Skeletal muscle tissue (tissue), 4 donors: Measurements from ENCODE around the gene RTP2. TPM values are rescaled to one million over a fixed set of nuclear protein-coding genes. Genes with fewer than 3 reads are reported as not detected.

ENCODE experiments used
- H3K27ac ChIP-seq: one replicate; pipeline ENCODE4 v1.7.0; 2013; ENCODE audit warnings: mild to moderate bottlenecking, low read depth, low read length, inconsistent platforms
- H3K27me3 ChIP-seq, 3 donors: one replicate each; pipeline ENCODE4 v1.7.0; 2013; ENCODE audit warnings: low read length in 3 of 3; ENCODE audit not compliant: control insufficient read depth in 3 of 3, insufficient read depth in 3 of 3
- H3K36me3 ChIP-seq, 3 donors: one replicate each; pipeline ENCODE4 v1.7.0; 2013; ENCODE audit warnings: low read length in 3 of 3; ENCODE audit not compliant: control insufficient read depth in 3 of 3, insufficient read depth in 3 of 3
- H3K4me1 ChIP-seq, 3 donors: one replicate each; pipeline ENCODE4 v1.7.0; 2013; ENCODE audit warnings: low read length in 3 of 3, mild to moderate bottlenecking in 3 of 3; ENCODE audit not compliant: control insufficient read depth in 3 of 3, insufficient read depth in 3 of 3
- H3K4me3 ChIP-seq, 3 donors: one replicate each; pipeline ENCODE4 v1.7.0; 2013; ENCODE audit warnings: low read length in 3 of 3
- H3K9ac ChIP-seq, 3 donors: one replicate each; pipeline ENCODE4 v1.7.0; 2013; ENCODE audit warnings: low read length in 3 of 3, mild to moderate bottlenecking in 3 of 3, moderate library complexity in 2 of 3, low read depth in 1 of 3
- H3K9me3 ChIP-seq, 3 donors: one replicate each; pipeline ENCODE4 v1.7.0; 2013; ENCODE audit warnings: low read length in 3 of 3; ENCODE audit not compliant: control insufficient read depth in 3 of 3
- total RNA-seq: library from RNA; depleted of rRNA; stranded (reverse); fragments of >200 nt; gene quantifications from one replicate; pipeline ENCODE4 v1.2.3, GENCODE V29; 2014
- donor health status: Osteomylitis.

RTP2 gene
- total RNA-seq, 1 donor from 2014 or later: not detected

GRCh38 chr3:187744169-187745151, 42.1 kb upstream of the RTP2 start:
- peak overlapping the region; percentile 99 to 100 (median 100) for H3K9ac ChIP-seq
- H3K36me3 ChIP-seq: peaks cover 0 to 3% (median 0%) of the 10 kb centered on the region in 3 donors
- H3K4me1 ChIP-seq: peaks cover 31 to 42% (median 34%) of the 10 kb centered on the region in 3 donors
- H3K27me3 ChIP-seq: no peaks in the 10 kb centered on the region
- H3K9me3 ChIP-seq: no peaks in the 10 kb centered on the region
- H3K27ac ChIP-seq: peak overlapping the region; percentile 100
- peak overlapping the region; percentile 94 to 97 (median 95) for H3K4me3 ChIP-seq

DNA sequence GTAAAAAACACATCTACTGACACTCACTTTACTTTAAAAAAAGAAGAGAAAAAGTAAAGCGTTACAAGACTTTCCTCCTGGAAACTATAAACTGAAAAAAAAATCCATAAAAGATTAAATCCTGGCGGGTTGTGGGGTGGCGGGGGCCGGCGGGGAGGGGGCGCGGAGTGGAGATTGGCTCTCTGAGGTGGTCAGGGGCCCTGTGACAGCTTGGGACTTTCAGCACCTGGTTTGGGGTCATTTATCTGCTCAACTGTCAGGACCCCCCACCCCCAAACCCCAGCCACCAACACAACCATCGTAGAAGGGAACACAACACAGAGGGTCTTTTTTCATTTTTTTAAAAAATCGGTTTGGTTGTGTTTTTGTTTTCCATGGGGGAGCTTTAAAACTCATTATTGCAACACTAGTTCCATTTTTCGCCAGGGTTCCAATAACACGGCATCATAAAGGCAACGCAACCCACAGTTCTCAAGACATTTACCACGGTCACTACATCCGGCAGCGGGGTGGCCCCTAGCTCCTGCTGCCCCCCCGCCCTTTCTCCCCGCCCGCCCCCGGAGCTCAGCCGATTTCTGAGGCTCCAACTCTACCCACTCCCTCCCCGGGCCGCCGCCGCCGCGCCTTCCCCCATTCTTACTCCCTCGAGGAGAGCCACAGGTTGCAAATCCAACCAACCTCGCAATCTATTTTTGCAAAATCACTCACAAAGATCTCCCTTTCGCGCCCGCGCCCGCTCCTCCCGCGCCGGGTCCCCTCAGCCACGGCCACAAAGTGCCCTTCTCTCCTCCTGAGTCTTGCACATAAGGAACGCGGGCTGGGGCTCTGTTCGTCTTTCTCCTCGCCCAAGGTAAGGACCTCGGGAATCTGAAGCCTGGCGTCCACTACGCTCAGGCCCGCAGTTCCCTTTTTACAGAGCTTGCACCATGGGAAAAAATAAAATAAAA, 41.1 kb upstream of the RTP2 start:
- Histone ChIP-seq H3K4me3 (peak overlapping the region; percentile 94 to 97 (median 95)), H3K36me3 (peaks cover 0 to 3% (median 0%) of the 10 kb centered on the region in 3 donors), H3K4me1 (peaks cover 26 to 39% (median 35%) of the 10 kb centered on the region in 3 donors)

DNA sequence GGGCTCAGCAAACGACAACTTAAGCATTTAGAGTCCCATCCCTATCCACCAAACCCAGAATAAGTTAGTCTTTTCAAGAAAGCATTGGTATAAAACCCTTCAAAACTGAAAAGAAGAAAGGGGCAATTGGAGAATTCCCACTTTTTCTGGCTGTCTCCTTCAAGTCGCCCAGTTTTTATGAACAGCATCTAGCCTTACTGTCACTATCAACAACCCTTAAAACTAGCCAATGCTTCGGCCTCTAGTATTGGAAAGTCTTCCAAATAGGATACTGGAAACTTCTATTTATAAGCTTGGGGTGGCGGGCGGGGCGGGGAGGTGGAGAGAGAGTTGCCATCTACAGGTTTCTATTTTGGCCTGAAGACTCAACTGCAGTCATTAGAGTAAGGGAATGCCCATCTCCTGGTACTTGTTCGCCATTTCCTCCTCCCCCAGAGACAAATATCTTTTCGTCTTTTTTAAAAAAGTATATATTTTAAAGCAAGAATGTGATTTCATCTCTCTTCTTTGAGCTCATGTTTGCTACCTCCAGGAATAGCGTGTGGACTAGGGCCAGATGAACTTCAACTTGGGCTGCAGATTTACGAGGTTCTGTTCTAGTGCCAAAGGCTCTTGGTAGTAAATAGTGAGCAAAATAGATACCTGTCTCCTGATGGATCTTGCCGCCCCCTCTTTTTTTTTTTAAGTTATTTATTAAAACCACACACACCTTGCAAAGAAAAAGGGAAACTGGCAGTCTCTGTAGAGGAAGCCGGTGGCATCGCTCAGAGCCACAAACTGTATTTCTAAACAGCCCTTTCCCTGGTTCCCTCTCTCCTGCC, 40.2 kb upstream of the RTP2 start:
- Histone ChIP-seq H3K27ac (peak overlapping the region; percentile 100), H3K9me3 (no peaks in the 10 kb centered on the region), H3K36me3 (peaks cover 0 to 3% (median 0%) of the 10 kb centered on the region in 3 donors), H3K4me3 (peak overlapping the region; percentile 94 to 97 (median 95)), H3K9ac (peak overlapping the region; percentile 99 to 100 (median 100)), H3K4me1 (peaks cover 22 to 40% (median 32%) of the 10 kb centered on the region in 3 donors), H3K27me3 (no peaks in the 10 kb centered on the region)

More for the DNA sequence above, 41.1 kb upstream of the RTP2 start:
- Histone ChIP-seq H3K27ac (peak overlapping the region; percentile 100), H3K9me3 (no peaks in the 10 kb centered on the region), H3K27me3 (no peaks in the 10 kb centered on the region), H3K9ac (peak overlapping the region; percentile 99 to 100 (median 100))

DNA sequence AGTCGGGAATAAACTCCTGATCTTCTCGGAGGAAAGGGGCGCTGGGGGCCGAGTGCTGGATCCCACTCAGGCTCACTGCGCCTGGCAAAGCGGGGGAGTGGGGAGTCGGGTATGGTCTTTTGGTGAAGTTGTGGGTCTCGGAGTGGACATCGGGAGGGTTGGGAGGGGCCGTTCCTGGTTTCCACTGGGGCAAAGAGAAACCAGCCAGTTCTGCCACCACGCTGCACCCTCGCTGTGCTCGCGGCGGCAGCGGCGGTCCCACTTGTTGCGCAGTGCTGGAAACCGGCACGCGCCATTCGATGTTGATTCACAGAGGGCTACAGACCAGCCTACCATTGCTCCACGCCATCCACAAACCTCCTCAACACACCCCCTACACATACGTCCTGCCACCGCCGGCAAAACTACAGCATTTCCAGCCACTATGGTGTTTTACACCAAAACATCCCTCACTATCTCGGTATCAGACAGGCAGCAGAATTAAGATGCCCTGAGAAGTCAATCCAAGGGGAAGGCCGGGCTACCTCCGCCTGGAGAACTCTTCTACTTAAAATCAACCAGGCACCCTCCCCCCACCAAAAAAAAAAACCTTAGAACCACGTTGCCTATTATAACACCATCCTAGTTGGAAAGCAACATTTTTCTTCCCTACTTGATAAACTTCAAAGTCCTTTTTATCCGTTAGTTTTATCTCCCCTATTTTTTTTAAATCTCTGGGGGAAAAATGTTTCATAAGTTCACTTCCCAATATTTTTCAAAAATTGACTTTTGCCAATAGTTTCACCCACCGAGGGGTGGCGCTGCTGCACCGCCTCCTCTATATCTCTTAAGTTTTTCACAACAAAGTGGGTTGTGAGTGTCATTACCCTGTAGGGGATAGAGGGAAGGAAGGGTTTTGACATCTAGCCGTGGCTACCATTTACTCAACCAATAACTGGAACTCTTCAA, 39.3 kb upstream of the RTP2 start:
- peak overlapping the region; percentile 99 to 100 (median 100) for H3K9ac ChIP-seq
- peaks cover 0 to 3% (median 0%) of the 10 kb centered on the region in 3 donors for H3K36me3 ChIP-seq
- peak overlapping the region; percentile 100 for H3K27ac ChIP-seq
- peak overlapping the region; percentile 94 to 97 (median 95) for H3K4me3 ChIP-seq
- H3K4me1 ChIP-seq: peaks cover 29 to 45% (median 35%) of the 10 kb centered on the region in 3 donors
- H3K9me3 ChIP-seq: no peaks in the 10 kb centered on the region
- no peaks in the 10 kb centered on the region for H3K27me3 ChIP-seq

- Histone ChIP-seq H3K27me3 (no peaks in the 10 kb centered on the region), H3K4me3 (peak overlapping the region; percentile 94 to 97 (median 95)), H3K9ac (peak overlapping the region; percentile 99 to 100 (median 100)), H3K9me3 (no peaks in the 10 kb centered on the region), H3K36me3 (peaks cover 0 to 3% (median 0%) of the 10 kb centered on the region in 3 donors), H3K4me1 (peaks cover 38 to 55% (median 45%) of the 10 kb centered on the region in 3 donors), H3K27ac (peak overlapping the region; percentile 100)
These were observed 38.4 kb upstream of the RTP2 start for GRCh38 chr3:187740421-187741399.

DNA sequence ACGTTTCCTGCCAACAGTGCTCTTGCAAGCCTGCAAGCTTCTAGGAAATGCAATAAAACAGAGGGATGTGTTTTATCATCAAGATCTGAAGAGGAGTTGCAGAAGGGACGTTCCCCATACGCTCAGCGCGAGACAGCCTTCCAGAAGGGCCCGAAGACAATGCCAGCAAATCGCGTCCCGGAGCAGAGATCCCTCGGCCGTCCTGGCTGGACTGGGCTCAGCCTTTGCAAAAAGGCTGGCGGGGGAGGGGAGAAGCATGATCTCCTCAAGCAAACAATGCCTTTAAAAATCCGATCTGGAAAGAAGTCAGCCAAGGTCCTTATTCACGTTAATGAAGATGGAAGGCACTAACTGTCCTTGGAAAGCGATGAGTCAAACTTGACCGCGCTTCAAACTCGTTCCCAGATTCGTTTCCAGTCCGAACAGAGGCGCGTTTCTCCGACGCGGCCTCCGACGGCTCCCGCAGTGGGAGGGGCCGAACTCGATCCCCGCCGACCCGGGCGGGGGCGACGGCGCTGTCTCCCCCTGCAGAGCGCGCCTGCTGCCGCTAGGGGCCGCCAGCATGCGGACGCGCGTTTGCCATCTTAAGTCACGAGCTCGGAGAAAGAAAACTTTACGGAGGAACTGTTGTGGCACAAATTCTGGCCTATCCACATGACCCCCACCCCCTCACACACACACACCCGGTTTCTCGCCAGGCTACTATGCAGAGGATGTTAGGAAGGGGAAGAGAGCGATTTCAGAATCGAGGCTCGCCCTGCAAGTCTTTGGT, 37.4 kb upstream of the RTP2 start:
- Histone ChIP-seq H3K9ac (peak overlapping the region; percentile 99 to 100 (median 100)), H3K4me3 (peak overlapping the region; percentile 94 to 97 (median 95)), H3K9me3 (no peaks in the 10 kb centered on the region), H3K4me1 (peaks cover 48 to 62% (median 54%) of the 10 kb centered on the region in 3 donors), H3K27me3 (no peaks in the 10 kb centered on the region), H3K27ac (peak overlapping the region; percentile 100), H3K36me3 (peaks cover under 1 to 3% (median under 1%) of the 10 kb centered on the region in 3 donors)

DNA sequence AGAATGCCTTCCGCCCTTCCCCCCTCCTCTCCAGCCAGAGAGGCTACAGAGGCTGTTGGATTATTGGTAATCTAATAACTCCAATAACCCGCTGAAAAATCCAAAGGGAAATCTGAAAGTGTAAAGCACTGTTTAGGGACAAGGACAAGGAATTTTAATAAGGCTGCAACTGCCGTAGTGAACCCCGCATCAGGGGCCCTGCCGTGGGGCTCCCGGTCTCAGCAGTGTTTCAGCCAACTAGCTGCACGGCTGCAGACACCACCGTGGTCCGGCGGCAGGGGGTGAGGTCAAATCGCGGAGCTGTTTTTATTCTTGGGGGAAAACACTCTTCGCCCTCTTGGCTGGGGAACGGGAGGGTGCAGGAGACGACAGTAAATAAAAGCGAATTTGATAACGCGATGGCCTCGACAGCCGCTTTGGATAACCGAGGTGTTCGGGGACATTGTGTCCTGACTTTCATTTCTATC, 36.8 kb upstream of the RTP2 start:
- H3K4me1 ChIP-seq: peaks cover 54 to 68% (median 56%) of the 10 kb centered on the region in 3 donors
- no peaks in the 10 kb centered on the region for H3K27me3 ChIP-seq
- peak overlapping the region; percentile 94 to 97 (median 95) for H3K4me3 ChIP-seq
- H3K27ac ChIP-seq: peak overlapping the region; percentile 100
- H3K9me3 ChIP-seq: no peaks in the 10 kb centered on the region
- peaks cover 3 to 7% (median 6%) of the 10 kb centered on the region in 3 donors for H3K36me3 ChIP-seq
- peak overlapping the region; percentile 99 to 100 (median 100) for H3K9ac ChIP-seq
